SH-SY5Y (cell line): Measurements from ENCODE around the gene MEIS1.

Source experiments
- GATA2 ChIP-seq: IDR thresholded peaks from 2 replicates; pipeline ENCODE4 v1.6.1; 2011; ENCODE audit warnings: mild to moderate bottlenecking, low read depth, low read length
- GATA3 ChIP-seq: IDR thresholded peaks from 2 replicates; pipeline ENCODE4 v1.6.1; 2011; ENCODE audit warnings: low read depth, mild to moderate bottlenecking, low read length, moderate library complexity

GRCh38 chr2:66467718-66468117, 32.8 kb downstream of the MEIS1 start:
- no peak for TF ChIP-seq GATA2
- no peak for TF ChIP-seq GATA3
